MM.1S (cell line): ENCODE results near the gene PLEKHD1.
A peak's percentile ranks its signal among the peaks of the same experiment; 100 is the strongest.

Experiments
- DNase-seq: peaks from one replicate; pipeline ENCODE4 v3.0.0-alpha.2; 2015
- H2AFZ ChIP-seq: fragments of 300-600 bp; sonication (generic); 2 replicates; pipeline ENCODE4 v1.6.0; 2016; ENCODE audit warnings: antibody characterized with exemption, low read length
- H3F3A ChIP-seq: fragments of 300-600 bp; sonication (generic); 2 replicates; pipeline ENCODE4 v1.6.1; 2016; ENCODE audit warnings: mild to moderate bottlenecking, antibody characterized with exemption, low read length, moderate library complexity, mixed read lengths; ENCODE audit not compliant: insufficient read depth
- H3K27ac ChIP-seq: fragments of 300-600 bp; sonication (generic); 2 replicates; pipeline ENCODE4 v1.5.1; 2016; ENCODE audit warnings: mild to moderate bottlenecking, low read length
- H3K27me3 ChIP-seq: fragments of 300-600 bp; sonication (generic); replicated peaks from 2 replicates; pipeline ENCODE4 v1.6.0; 2016; ENCODE audit warnings: low read length; ENCODE audit not compliant: insufficient read depth
- H3K36me3 ChIP-seq: fragments of 300-600 bp; sonication (generic); replicated peaks from 2 replicates; pipeline ENCODE4 v1.6.1; 2016; ENCODE audit warnings: mild to moderate bottlenecking, low read length, mixed read lengths; ENCODE audit not compliant: insufficient read depth
- H3K4me1 ChIP-seq: fragments of 300-600 bp; sonication (generic); 2 replicates; pipeline ENCODE4 v1.6.1; 2016; ENCODE audit warnings: low read length, mixed read lengths
- H3K4me2 ChIP-seq: fragments of 300-600 bp; sonication (generic); 2 replicates; pipeline ENCODE4 v1.6.0; 2016; ENCODE audit warnings: low read depth, low read length
- H3K4me3 ChIP-seq: fragments of 300-600 bp; sonication (generic); 2 replicates; pipeline ENCODE4 v1.5.1; 2016; ENCODE audit warnings: low read length, mixed read lengths
- H3K79me2 ChIP-seq: fragments of 300-600 bp; sonication (generic); 2 replicates; pipeline ENCODE4 v1.6.1; 2016; ENCODE audit warnings: mixed run types, low read length, mixed read lengths
- H3K9ac ChIP-seq: fragments of 300-600 bp; sonication (generic); 2 replicates; pipeline ENCODE4 v1.6.1; 2016; ENCODE audit warnings: low read length, mixed read lengths
- H3K9me2 ChIP-seq: fragments of 300-600 bp; sonication (generic); replicated peaks from 2 replicates; pipeline ENCODE4 v1.6.1; 2016; ENCODE audit warnings: mild to moderate bottlenecking, low read length, mixed read lengths; ENCODE audit not compliant: insufficient read depth
- H3K9me3 ChIP-seq: fragments of 300-600 bp; sonication (generic); replicated peaks from 2 replicates; pipeline ENCODE4 v1.6.1; 2016; ENCODE audit warnings: mild to moderate bottlenecking, low read length, mixed read lengths; ENCODE audit not compliant: insufficient read depth
- H4K20me1 ChIP-seq: fragments of 300-600 bp; sonication (generic); 2 replicates; pipeline ENCODE4 v1.6.1; 2016; ENCODE audit warnings: mild to moderate bottlenecking, low read length, moderate library complexity, mixed read lengths; ENCODE audit not compliant: insufficient read depth
- CTCF ChIP-seq: fragments of 300-600 bp; sonication (generic); IDR thresholded peaks from 2 replicates; pipeline ENCODE4 v1.5.1; 2016; ENCODE audit warnings: antibody characterized with exemption, low read length, mixed read lengths
- EZH2 ChIP-seq: fragments of 300-600 bp; sonication (generic); optimal IDR thresholded peaks from 2 replicates; pipeline ENCODE3; 2017; ENCODE audit warnings: low read depth, mild to moderate bottlenecking, antibody characterized with exemption, low read length, mixed read lengths

Gene PLEKHD1

GRCh38 chr14:69579476-69579875, 94.9 kb downstream of the PLEKHD1 start:
- H3K79me2 ChIP-seq, result no peaks in the 10 kb centered on the region
- no peaks in the 10 kb centered on the region for H3K36me3 ChIP-seq
- no peaks in the 10 kb centered on the region for H3K9me2 ChIP-seq
- no peaks in the 10 kb centered on the region for H4K20me1 ChIP-seq
- TF ChIP-seq CTCF, result no peak
- no peaks in the 10 kb centered on the region for H3F3A ChIP-seq
- no peak overlapping the region for H3K9ac ChIP-seq
- no peaks in the 10 kb centered on the region for H3K27me3 ChIP-seq
- no peak overlapping the region for H2AFZ ChIP-seq
- no peak overlapping the region for H3K4me3 ChIP-seq
- no peak overlapping the region for H3K4me2 ChIP-seq
- H3K27ac ChIP-seq, result no peak overlapping the region
- no peak for DNase-seq
- no peaks in the 10 kb centered on the region for H3K9me3 ChIP-seq
- no peaks in the 10 kb centered on the region for H3K4me1 ChIP-seq

GRCh38 chr14:69580009-69580577, 95.6 kb downstream of the PLEKHD1 start:
- TF ChIP-seq CTCF (peak; percentile 31), EZH2 (no peak)
- no peaks in the 10 kb centered on the region for H3K9me3 ChIP-seq
- no peaks in the 10 kb centered on the region for H3K4me1 ChIP-seq
- H3K4me2 ChIP-seq, result no peak overlapping the region
- H3F3A ChIP-seq, result no peaks in the 10 kb centered on the region
- no peaks in the 10 kb centered on the region for H4K20me1 ChIP-seq
- no peaks in the 10 kb centered on the region for H3K27me3 ChIP-seq
- H3K79me2 ChIP-seq, result no peaks in the 10 kb centered on the region
- no peak overlapping the region for H3K4me3 ChIP-seq
- no peak overlapping the region for H2AFZ ChIP-seq
- peak; percentile 6 for DNase-seq
- no peak overlapping the region for H3K9ac ChIP-seq
- no peaks in the 10 kb centered on the region for H3K36me3 ChIP-seq
- H3K27ac ChIP-seq, result no peak overlapping the region
- H3K9me2 ChIP-seq, result no peaks in the 10 kb centered on the region
